ENCODE results near the gene PRRX2.

PRRX2 gene

DNA sequence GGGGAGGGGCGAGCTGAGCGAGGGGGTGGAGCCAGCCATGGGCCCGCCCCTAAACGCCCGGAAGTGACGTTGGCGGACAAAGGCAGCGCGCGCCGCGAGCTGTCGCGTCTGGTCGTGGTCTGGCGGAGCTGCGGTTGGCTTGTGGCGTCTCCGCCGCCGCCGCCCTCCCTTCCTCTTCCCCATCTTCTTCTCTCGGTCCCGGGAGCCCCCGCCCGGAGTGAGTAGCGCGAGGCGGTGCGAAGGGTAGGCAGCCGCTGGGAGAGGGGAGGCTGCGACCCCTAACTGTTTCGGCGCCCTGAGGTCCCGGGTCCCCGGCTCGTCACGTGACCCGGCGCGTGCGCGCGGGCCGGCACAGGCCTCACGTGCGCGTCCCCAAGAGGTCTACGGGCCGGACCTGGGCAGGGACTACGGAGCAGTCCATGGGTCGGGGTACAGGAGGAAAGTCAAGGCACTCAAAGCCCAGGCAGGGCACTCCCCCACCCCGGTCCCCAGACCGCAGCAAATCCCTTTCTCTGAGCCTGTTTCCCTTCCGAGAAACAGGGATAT is 39.3 kb upstream of the PRRX2 start, which contains the start of gene NTMT1 (continued):
- TF ChIP-seq YY1 (tag by site-specific recombination; IDR thresholded peaks at IDR 0.05) = peak; percentile 56; the same call in 1 of the 2 replicates
- TF ChIP-seq, protein P1, sequence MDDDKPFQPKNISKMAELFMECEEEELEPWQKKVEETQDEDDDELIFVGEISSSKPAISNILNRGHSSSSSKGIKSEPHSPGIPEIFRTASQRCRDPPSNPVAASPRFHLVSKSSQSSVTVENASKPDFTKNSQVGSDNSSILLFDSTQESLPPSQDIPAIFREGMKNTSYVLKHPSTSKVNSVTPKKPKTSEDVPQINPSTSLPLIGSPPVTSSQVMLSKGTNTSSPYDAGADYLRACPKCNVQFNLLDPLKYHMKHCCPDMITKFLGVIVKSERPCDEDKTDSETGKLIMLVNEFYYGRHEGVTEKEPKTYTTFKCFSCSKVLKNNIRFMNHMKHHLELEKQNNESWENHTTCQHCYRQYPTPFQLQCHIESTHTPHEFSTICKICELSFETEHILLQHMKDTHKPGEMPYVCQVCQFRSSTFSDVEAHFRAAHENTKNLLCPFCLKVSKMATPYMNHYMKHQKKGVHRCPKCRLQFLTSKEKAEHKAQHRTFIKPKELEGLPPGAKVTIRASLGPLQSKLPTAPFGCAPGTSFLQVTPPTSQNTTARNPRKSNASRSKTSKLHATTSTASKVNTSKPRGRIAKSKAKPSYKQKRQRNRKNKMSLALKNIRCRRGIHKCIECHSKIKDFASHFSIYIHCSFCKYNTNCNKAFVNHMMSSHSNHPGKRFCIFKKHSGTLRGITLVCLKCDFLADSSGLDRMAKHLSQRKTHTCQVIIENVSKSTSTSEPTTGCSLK (tag by site-specific recombination; IDR thresholded peaks at IDR 0.05) = no peak
- TF ChIP-seq KLF17 (tag by site-specific recombination; IDR thresholded peaks at IDR 0.05) = peak; percentile 90
- TF ChIP-seq EGR2 (tag by site-specific recombination; IDR thresholded peaks at IDR 0.05; ENCODE audit: low read depth) = no peak
- TF ChIP-seq YY2 (tag by site-specific recombination; IDR thresholded peaks at IDR 0.05) = no peak
- TF ChIP-seq ZNF521 (tag by site-specific recombination; IDR thresholded peaks at IDR 0.05) = no peak
- TF ChIP-seq ZNF449 (tag by site-specific recombination; IDR thresholded peaks at IDR 0.05) = peak; percentile 39; the same call in 1 of the 2 replicates
- no peak for TF ChIP-seq ZNF707 (tag by site-specific recombination; IDR thresholded peaks at IDR 0.05)
- TF ChIP-seq ZNF202 (tag by site-specific recombination; IDR thresholded peaks at IDR 0.05; ENCODE audit: borderline replicate concordance) = no peak
- peak; percentile 79; the same call in 1 of the 2 replicates for TF ChIP-seq KLF16 (tag by site-specific recombination; IDR thresholded peaks at IDR 0.05)
- peak; percentile 59 for TF ChIP-seq ZBTB21 (tag by site-specific recombination; IDR thresholded peaks at IDR 0.05)
- TF ChIP-seq ZNF138 (tag by site-specific recombination; IDR thresholded peaks at IDR 0.05; ENCODE audit: borderline replicate concordance) = no peak
- TF ChIP-seq, protein P2, sequence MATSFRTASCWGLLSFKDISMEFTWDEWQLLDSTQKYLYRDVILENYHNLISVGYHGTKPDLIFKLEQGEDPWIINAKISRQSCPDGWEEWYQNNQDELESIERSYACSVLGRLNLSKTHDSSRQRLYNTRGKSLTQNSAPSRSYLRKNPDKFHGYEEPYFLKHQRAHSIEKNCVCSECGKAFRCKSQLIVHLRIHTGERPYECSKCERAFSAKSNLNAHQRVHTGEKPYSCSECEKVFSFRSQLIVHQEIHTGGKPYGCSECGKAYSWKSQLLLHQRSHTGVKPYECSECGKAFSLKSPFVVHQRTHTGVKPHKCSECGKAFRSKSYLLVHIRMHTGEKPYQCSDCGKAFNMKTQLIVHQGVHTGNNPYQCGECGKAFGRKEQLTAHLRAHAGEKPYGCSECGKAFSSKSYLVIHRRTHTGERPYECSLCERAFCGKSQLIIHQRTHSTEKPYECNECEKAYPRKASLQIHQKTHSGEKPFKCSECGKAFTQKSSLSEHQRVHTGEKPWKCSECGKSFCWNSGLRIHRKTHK (tag by site-specific recombination; IDR thresholded peaks at IDR 0.05) = no peak
- TF ChIP-seq ZNF133 (tag by site-specific recombination; IDR thresholded peaks at IDR 0.05) = no peak
- TF ChIP-seq ZNF747 (tag by site-specific recombination; IDR thresholded peaks at IDR 0.05) = no peak
- TF ChIP-seq BCL6B (tag by site-specific recombination; IDR thresholded peaks at IDR 0.05) = no peak
- TF ChIP-seq MZF1 (tag by site-specific recombination; IDR thresholded peaks at IDR 0.05; ENCODE audit: borderline replicate concordance) = no peak
- no peak for TF ChIP-seq ZSCAN16 (tag by site-specific recombination; IDR thresholded peaks at IDR 0.05)
- no peak for TF ChIP-seq TSHZ1 (tag by site-specific recombination; IDR thresholded peaks at IDR 0.05; ENCODE audit: borderline replicate concordance)
- no peak for TF ChIP-seq ZNF776 (tag by site-specific recombination; IDR thresholded peaks at IDR 0.05; ENCODE audit: borderline replicate concordance)
- TF ChIP-seq, protein P3, sequence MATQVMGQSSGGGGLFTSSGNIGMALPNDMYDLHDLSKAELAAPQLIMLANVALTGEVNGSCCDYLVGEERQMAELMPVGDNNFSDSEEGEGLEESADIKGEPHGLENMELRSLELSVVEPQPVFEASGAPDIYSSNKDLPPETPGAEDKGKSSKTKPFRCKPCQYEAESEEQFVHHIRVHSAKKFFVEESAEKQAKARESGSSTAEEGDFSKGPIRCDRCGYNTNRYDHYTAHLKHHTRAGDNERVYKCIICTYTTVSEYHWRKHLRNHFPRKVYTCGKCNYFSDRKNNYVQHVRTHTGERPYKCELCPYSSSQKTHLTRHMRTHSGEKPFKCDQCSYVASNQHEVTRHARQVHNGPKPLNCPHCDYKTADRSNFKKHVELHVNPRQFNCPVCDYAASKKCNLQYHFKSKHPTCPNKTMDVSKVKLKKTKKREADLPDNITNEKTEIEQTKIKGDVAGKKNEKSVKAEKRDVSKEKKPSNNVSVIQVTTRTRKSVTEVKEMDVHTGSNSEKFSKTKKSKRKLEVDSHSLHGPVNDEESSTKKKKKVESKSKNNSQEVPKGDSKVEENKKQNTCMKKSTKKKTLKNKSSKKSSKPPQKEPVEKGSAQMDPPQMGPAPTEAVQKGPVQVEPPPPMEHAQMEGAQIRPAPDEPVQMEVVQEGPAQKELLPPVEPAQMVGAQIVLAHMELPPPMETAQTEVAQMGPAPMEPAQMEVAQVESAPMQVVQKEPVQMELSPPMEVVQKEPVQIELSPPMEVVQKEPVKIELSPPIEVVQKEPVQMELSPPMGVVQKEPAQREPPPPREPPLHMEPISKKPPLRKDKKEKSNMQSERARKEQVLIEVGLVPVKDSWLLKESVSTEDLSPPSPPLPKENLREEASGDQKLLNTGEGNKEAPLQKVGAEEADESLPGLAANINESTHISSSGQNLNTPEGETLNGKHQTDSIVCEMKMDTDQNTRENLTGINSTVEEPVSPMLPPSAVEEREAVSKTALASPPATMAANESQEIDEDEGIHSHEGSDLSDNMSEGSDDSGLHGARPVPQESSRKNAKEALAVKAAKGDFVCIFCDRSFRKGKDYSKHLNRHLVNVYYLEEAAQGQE (tag by site-specific recombination; IDR thresholded peaks at IDR 0.05) = no peak; the same call in none of the 2 replicates
- TF ChIP-seq ZNF175 (tag by site-specific recombination; IDR thresholded peaks at IDR 0.05) = no peak
- no peak for TF ChIP-seq ZNF626 (tag by site-specific recombination; IDR thresholded peaks at IDR 0.05)
- TF ChIP-seq BCL11B (tag by site-specific recombination; IDR thresholded peaks at IDR 0.05; ENCODE audit: low read depth) = no peak; the same call in 1 of the 2 replicates
- no peak for TF ChIP-seq ZSCAN23 (tag by site-specific recombination; IDR thresholded peaks at IDR 0.05)

Measured in HEK293 (cell line).